Measurements from ENCODE around the gene ZMYND8.
"Not testable (repeated sequence)": the region's sequence is repeated elsewhere in the genome, so short reads cannot be mapped to it uniquely, and the experiment has no call there.

ZMYND8 gene

DNA sequence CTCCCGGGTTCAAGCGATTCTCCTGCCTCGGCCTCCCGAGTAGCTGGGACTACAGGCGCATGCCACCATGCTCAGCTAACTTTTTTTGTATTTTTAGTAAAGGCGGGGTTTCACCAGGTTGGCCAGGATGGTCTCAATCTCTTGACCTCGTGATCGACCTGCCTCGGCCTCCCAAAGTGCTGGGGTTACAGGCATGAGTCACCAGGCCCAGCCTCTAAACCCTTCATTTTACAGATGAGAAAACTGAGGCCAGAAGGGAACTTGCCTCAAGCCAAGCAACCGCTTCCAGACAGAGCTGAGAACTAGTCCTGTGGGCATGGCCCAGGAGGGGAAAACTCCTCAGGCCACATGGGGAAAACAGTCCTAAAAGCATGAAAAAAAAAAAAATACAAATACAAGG lies 47.1 kb downstream of the ZMYND8 start:
- H3K9me3 ChIP-seq, result no peaks in the 10 kb centered on the region
- H3K27ac ChIP-seq, result peak overlapping the region; percentile 80 to 90
- no peak overlapping the region for H3K4me3 ChIP-seq
- intact Hi-C loops (cut with DNase I; ENCODE audit: low total_unique reads), result no loop called here
- H3K36me3 ChIP-seq, result peaks cover 0 to 9% (median 8%) of the 10 kb centered on the region in 3 donors
- no peak for TF ChIP-seq CTCF (IDR thresholded peaks at IDR 0.05)
- peak in 1 of 2 donors; percentile 59 for DNase-seq
- no peaks in the 10 kb centered on the region for H3K27me3 ChIP-seq
- H3K4me1 ChIP-seq, result peaks cover 4 to 47% (median 25%) of the 10 kb centered on the region in 4 donors

DNA sequence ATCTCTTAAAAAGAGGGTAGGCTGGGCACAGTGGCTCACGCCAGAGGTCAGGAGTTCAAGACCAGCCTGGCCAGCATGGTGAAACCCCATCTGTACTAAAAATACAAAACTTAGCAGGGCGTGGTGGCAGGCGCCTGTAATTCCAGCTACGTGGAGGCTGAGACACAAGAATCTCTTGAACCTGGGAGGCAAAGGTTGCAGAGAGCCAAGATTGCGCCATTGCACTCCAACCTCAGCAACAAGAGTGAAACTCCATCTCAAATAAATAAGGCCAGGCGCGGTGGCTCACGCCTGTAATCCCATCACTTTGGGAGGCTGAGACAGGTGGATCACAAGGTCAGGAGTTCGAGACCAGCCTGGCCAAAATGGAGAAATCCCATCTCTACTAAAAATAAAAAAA lies 48.9 kb downstream of the ZMYND8 start:
- H3K27ac ChIP-seq; H3K9me3 ChIP-seq; H3K36me3 ChIP-seq; H3K27me3 ChIP-seq; intact Hi-C loops (cut with DNase I; ENCODE audit: low total_unique reads); H3K4me3 ChIP-seq: not testable (repeated sequence)
- H3K4me1 ChIP-seq, result peaks cover 4 to 56% (median 31%) of the 10 kb centered on the region in 4 donors
- DNase-seq, result peak in 1 of 2 donors; percentile 62

DNA sequence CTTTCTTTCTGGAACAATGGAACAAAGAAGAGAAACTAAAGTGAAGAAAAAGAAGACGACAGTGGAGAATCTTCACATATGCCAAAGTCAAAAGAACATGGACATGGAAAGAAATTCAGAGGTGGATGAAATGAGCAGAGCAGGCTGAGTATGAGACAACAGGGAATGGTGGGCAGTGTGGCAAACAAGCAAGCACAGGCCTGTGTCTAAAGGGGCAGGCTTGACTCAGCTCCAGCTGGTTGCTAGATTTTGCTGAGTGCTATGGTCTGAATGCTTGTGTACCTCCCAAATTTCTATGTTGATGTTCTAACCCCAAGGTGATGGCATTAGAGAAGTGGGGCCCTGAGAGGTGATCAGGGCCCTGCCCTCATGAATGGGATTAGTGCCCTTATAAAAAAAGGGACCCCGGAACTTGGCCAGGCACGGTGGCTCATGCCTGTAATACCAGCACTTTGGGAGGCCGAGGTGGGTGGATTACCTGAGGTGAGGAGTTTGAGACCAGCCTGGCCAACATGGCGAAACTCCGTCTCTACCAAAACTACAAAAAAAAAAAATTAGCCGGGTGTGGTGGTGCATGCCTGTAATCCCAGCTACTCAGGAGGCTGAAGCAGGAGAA lies 49.6 kb downstream of the ZMYND8 start:
- Histone ChIP-seq H3K36me3 (peaks cover 0 to 9% (median 8%) of the 10 kb centered on the region in 3 donors), H3K27ac (no peak overlapping the region), H3K4me1 (peaks cover 4 to 49% (median 29%) of the 10 kb centered on the region in 4 donors)

GRCh38 chr20:47306095-47306494 lies 50.4 kb downstream of the ZMYND8 start:
- Histone ChIP-seq H3K27me3 (no peaks in the 10 kb centered on the region), H3K27ac (no peak overlapping the region), H3K4me3 (no peak overlapping the region), H3K9me3 (no peaks in the 10 kb centered on the region), H3K4me1 (peaks cover 4 to 49% (median 29%) of the 10 kb centered on the region in 4 donors), H3K36me3 (peaks cover 0 to 9% (median 8%) of the 10 kb centered on the region in 3 donors)
- no peak for TF ChIP-seq CTCF (IDR thresholded peaks at IDR 0.05)
- intact Hi-C loops (cut with DNase I; ENCODE audit: low total_unique reads), result no loop called here
- peak in 1 of 2 donors; percentile 12 for DNase-seq

More for the DNA sequence above, 49.6 kb downstream of the ZMYND8 start:
- intact Hi-C loops (cut with DNase I; ENCODE audit: low total_unique reads), result no loop called here
- DNase-seq, result peak in 1 of 2 donors; percentile 45
- H3K4me3 ChIP-seq, result no peak overlapping the region
- no peak for TF ChIP-seq CTCF (IDR thresholded peaks at IDR 0.05)
- no peaks in the 10 kb centered on the region for H3K27me3 ChIP-seq
- no peaks in the 10 kb centered on the region for H3K9me3 ChIP-seq

DNA sequence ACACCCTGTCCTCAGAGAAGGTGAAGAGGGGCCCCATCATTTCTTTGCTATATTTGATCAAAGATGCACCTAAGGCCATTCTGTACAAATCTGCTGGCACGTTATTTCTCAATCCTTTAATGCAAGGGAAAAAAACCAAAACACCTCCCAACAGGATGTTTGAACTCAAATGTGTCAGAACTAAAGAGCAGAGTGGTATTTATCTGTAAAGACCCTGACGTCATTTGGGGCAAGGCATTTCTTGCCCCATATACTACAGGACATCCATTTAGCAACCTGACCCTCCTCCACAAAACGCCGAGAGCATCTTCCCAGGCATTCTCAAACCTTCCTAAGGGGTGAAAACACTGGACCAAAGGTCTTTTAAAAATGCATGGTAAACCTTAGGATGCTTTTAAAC lies 50.8 kb downstream of the ZMYND8 start:
- Histone ChIP-seq H3K36me3 (peaks cover 0 to 9% (median 8%) of the 10 kb centered on the region in 3 donors), H3K9me3 (no peaks in the 10 kb centered on the region), H3K27me3 (no peaks in the 10 kb centered on the region), H3K27ac (no peak overlapping the region), H3K4me1 (peaks cover 4 to 49% (median 28%) of the 10 kb centered on the region in 4 donors), H3K4me3 (no peak overlapping the region)
- no peak for DNase-seq
- TF ChIP-seq CTCF (IDR thresholded peaks at IDR 0.05), result no peak
- intact Hi-C loops (cut with DNase I; ENCODE audit: low total_unique reads), result no loop called here

GRCh38 chr20:47304287-47304686 lies 52.2 kb downstream of the ZMYND8 start:
- peak in 1 of 2 donors; percentile 25 for DNase-seq
- Histone ChIP-seq H3K4me1 (peaks cover 2 to 36% (median 19%) of the 10 kb centered on the region in 4 donors), H3K9me3 (no peaks in the 10 kb centered on the region), H3K36me3 (peaks cover 0 to 9% (median 8%) of the 10 kb centered on the region in 3 donors), H3K4me3 (no peak overlapping the region), H3K27ac (peak overlapping the region; percentile 41 to 44), H3K27me3 (no peaks in the 10 kb centered on the region)
- TF ChIP-seq CTCF (IDR thresholded peaks at IDR 0.05), result peak in 1 of 2 experiments; percentile 12
- intact Hi-C loops (cut with DNase I; ENCODE audit: low total_unique reads), result no loop called here
